Measurements from ENCODE around the gene VIT. TPM values are rescaled to one million over a fixed set of nuclear protein-coding genes. Genes with fewer than 3 reads are reported as not detected.

Gene VIT
- total RNA-seq, 5 donors from 2014 or later (not counting 1 experiment from before 2014, with no cell fraction given): 0.14 TPM; not detected in 4

GRCh38 chr2:36780231-36780839, 83.8 kb downstream of the VIT start:
- H3K4me3 Mint-ChIP-seq: no peak overlapping the region
- POLR2A ChIA-PET: no interaction called here
- CTCF ChIA-PET: interaction anchor here (0.6 to 2.2 kb wide), 9 partner anchors 9 to 809 kb away, joined by 3 to 11 read pairs (median 5); no protein-coding TSS in a partner anchor
- ATAC-seq (replicated peaks in 1 of 4) (peak in 2 of 4 experiments; percentile 37 to 42), DNase-seq (peak in 2 of 35 experiments; percentile 16 to 65)
- H3K4me1 Mint-ChIP-seq: peaks cover 0 to 4% (median 0%) of the 10 kb centered on the region in 3 donors
- no peaks in the 10 kb centered on the region for H3K9me3 ChIP-seq
- peaks cover 3 to 12% of the 10 kb centered on the region in 2 donors for H3K27me3 Mint-ChIP-seq
- H3K4me1 ChIP-seq (ENCODE audit: control insufficient read depth in 1 of 2, extremely low read depth in 1 of 2, insufficient read depth in 2 of 2, low read length in 2 of 2): no peaks in the 10 kb centered on the region
- 0% methylated on average over 2 of the region's 4 CpGs for WGBS (ENCODE audit: insufficient coverage)
- no peaks in the 10 kb centered on the region for H3K36me3 Mint-ChIP-seq
- H3K27ac ChIP-seq (ENCODE audit: low read length): no peak overlapping the region
- H3K27me3 ChIP-seq (replicated peaks in 1 of 2; ENCODE audit: control insufficient read depth in 2 of 2, extremely low read depth in 1 of 2, insufficient read depth in 2 of 2, low read length in 1 of 2): no peaks in the 10 kb centered on the region
- no peak overlapping the region for H3K27ac Mint-ChIP-seq
- no peaks in the 10 kb centered on the region for H3K9me3 Mint-ChIP-seq
- H3K36me3 ChIP-seq (ENCODE audit: control insufficient read depth in 2 of 2, extremely low read depth in 1 of 2, insufficient read depth in 1 of 2, low read length in 1 of 2): no peaks in the 10 kb centered on the region
- H3K4me3 ChIP-seq (ENCODE audit: control insufficient read depth in 1 of 2, extremely low read depth in 1 of 2, low read length in 1 of 2): no peak overlapping the region

DNA sequence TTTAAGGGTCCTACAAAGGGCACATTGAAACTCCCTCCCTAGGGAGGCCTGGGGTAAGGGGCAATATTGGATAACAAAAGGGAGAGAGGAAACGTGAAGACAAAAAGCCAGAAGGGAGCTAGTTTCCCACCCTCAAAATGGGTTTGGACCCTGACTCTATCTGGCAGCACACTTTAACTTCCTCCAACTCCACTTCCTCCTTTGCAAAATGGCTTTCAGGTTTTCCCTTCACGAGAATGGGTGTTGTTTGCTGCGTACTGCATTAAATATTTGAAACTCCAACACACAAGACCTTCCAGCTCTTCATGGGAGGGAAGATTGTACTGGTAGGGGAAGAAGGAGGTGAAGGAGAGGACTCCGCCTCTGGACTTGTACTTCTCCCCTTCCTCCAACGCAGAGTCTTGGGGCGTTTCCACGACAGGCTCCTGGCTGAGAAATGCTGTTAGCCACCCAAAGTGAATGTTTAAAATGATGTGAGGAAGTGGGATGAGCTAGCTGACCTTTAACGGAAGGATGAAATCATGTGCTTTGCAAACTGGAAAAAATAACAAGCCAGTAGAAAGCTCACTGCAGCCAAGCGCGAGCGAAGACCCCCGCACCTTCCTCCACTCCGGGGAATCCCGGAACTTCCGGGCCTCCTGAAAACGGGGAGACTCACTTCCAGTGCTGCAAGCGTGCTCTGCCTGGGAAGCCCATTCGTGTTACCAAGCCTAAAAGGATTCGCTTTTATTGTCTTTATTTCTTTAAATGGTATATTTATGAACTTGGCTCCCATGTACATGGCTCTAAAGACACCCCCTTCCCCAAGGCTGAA, 85.6 kb downstream of the VIT start:
- H3K4me3 Mint-ChIP-seq: no peak overlapping the region
- DNase-seq: no peak
- ChIA-PET POLR2A (no interaction called here), CTCF (interaction anchor here (0.8 to 2.2 kb wide), 4 partner anchors 9 to 14 kb away, joined by 3 to 11 read pairs (median 5); no protein-coding TSS in a partner anchor)
- Histone ChIP-seq H3K27me3 (replicated peaks in 1 of 2; ENCODE audit: control insufficient read depth in 2 of 2, extremely low read depth in 1 of 2, insufficient read depth in 2 of 2, low read length in 1 of 2) (no peaks in the 10 kb centered on the region), H3K4me3 (ENCODE audit: control insufficient read depth in 1 of 2, extremely low read depth in 1 of 2, low read length in 1 of 2) (no peak overlapping the region), H3K36me3 (ENCODE audit: control insufficient read depth in 2 of 2, extremely low read depth in 1 of 2, insufficient read depth in 1 of 2, low read length in 1 of 2) (no peaks in the 10 kb centered on the region), H3K27ac (ENCODE audit: low read length) (no peak overlapping the region), H3K4me1 (ENCODE audit: control insufficient read depth in 1 of 2, extremely low read depth in 1 of 2, insufficient read depth in 2 of 2, low read length in 2 of 2) (no peaks in the 10 kb centered on the region), H3K9me3 (no peaks in the 10 kb centered on the region)
- no peaks in the 10 kb centered on the region for H3K36me3 Mint-ChIP-seq
- H3K4me1 Mint-ChIP-seq: peaks cover 0 to 4% (median 0%) of the 10 kb centered on the region in 3 donors
- no peak for ATAC-seq (replicated peaks in 1 of 4)
- H3K9me3 Mint-ChIP-seq: no peaks in the 10 kb centered on the region
- 88% methylated on average over 8 of the region's 19 CpGs for WGBS (ENCODE audit: insufficient coverage)
- H3K27me3 Mint-ChIP-seq: peaks cover 6 to 12% of the 10 kb centered on the region in 2 donors
- H3K27ac Mint-ChIP-seq: no peak overlapping the region

DNA sequence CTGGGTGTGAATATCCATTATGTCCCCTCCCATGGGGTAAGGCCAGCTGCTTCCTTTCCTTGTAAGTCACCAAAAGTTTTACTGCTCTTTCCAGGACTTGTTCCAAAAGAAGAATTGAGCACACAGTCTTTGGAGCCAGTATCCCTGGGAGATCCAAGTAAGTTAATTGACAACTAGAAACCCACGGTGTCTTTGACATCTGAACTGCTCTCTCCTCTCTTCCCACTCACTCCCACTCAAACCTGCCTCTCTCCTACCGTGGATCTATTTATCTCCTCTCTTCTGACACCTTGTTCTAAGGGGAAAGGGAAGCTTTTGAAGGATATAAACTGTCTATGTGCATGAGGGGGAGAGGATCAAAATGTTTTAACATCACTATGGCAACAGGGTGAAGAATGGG, 86.7 kb downstream of the VIT start:
- Mint-ChIP-seq H3K36me3 (no peaks in the 10 kb centered on the region), H3K27me3 (peaks cover 7 to 12% of the 10 kb centered on the region in 2 donors), H3K27ac (no peak overlapping the region), H3K4me3 (no peak overlapping the region), H3K9me3 (no peaks in the 10 kb centered on the region), H3K4me1 (peaks cover 0 to 4% (median 0%) of the 10 kb centered on the region in 3 donors)
- ChIA-PET CTCF (interaction anchor here in 1 of 2 donors (1.0 kb wide), 1 partner anchor 323 kb away, joined by 3 read pairs; no protein-coding TSS in a partner anchor), POLR2A (no interaction called here)
- ATAC-seq (replicated peaks in 1 of 4): no peak
- H3K4me3 ChIP-seq (ENCODE audit: control insufficient read depth in 1 of 2, extremely low read depth in 1 of 2, low read length in 1 of 2): no peak overlapping the region
- no peak overlapping the region for H3K27ac ChIP-seq (ENCODE audit: low read length)
- WGBS (ENCODE audit: insufficient coverage): no CpG with 5 or more reads among the region's 2 CpGs
- no peaks in the 10 kb centered on the region for H3K9me3 ChIP-seq
- DNase-seq: no peak
- H3K27me3 ChIP-seq (replicated peaks in 1 of 2; ENCODE audit: control insufficient read depth in 2 of 2, extremely low read depth in 1 of 2, insufficient read depth in 2 of 2, low read length in 1 of 2): no peaks in the 10 kb centered on the region
- H3K4me1 ChIP-seq (ENCODE audit: control insufficient read depth in 1 of 2, extremely low read depth in 1 of 2, insufficient read depth in 2 of 2, low read length in 2 of 2): no peaks in the 10 kb centered on the region
- H3K36me3 ChIP-seq (ENCODE audit: control insufficient read depth in 2 of 2, extremely low read depth in 1 of 2, insufficient read depth in 1 of 2, low read length in 1 of 2): no peaks in the 10 kb centered on the region

DNA sequence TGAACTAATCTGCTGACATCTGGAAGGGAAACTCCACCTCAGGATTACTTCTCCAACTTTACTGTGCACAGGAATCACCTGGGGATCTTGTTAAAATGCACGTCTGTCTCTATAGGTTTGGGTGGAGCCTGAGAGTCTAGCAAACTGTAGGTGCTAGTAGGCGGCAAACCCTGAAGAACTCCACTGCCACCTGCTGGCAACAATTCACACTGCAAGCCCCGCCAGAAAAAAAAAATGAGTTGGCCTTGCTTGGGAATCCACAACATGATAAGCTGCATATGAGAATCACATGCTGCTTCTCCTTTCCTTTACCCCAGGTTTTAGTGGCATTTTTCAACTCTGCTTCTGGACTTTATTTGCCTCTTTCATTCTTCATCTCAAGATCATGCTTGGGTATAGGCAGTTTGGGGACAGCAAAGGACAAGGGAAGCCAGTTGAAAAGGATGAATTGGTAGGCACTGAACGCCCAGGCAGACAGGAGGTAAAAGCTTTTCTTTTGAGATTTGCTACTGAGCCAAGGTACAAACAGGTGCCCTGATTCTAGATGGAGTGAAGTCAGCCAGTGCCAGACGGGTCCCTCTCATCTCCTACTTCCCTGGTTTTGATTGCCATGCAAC, 88.8 kb downstream of the VIT start:
- H3K27ac ChIP-seq (ENCODE audit: low read length): no peak overlapping the region
- Mint-ChIP-seq H3K4me3 (no peak overlapping the region), H3K27ac (no peak overlapping the region), H3K9me3 (no peaks in the 10 kb centered on the region), H3K27me3 (peaks cover 13 to 16% of the 10 kb centered on the region in 2 donors), H3K36me3 (no peaks in the 10 kb centered on the region), H3K4me1 (peaks cover 0 to 4% (median 0%) of the 10 kb centered on the region in 3 donors)
- WGBS (ENCODE audit: insufficient coverage): 100% methylated on average over 1 of the region's 5 CpGs
- no peaks in the 10 kb centered on the region for H3K36me3 ChIP-seq (ENCODE audit: control insufficient read depth in 2 of 2, extremely low read depth in 1 of 2, insufficient read depth in 1 of 2, low read length in 1 of 2)
- POLR2A ChIA-PET: interaction anchor here in 1 of 2 donors (1.1 kb wide), 1 partner anchor 10 kb away, joined by 3 read pairs; no protein-coding TSS in a partner anchor
- H3K4me3 ChIP-seq (ENCODE audit: control insufficient read depth in 1 of 2, extremely low read depth in 1 of 2, low read length in 1 of 2): no peak overlapping the region
- no peaks in the 10 kb centered on the region for H3K9me3 ChIP-seq
- peaks cover 0 to 9% of the 10 kb centered on the region in 2 experiments for H3K4me1 ChIP-seq (ENCODE audit: control insufficient read depth in 1 of 2, extremely low read depth in 1 of 2, insufficient read depth in 2 of 2, low read length in 2 of 2)
- no peaks in the 10 kb centered on the region for H3K27me3 ChIP-seq (replicated peaks in 1 of 2; ENCODE audit: control insufficient read depth in 2 of 2, extremely low read depth in 1 of 2, insufficient read depth in 2 of 2, low read length in 1 of 2)
- CTCF ChIA-PET: interaction anchor here (0.5 to 2.9 kb wide), 11 partner anchors 9 to 432 kb away, joined by 3 to 19 read pairs (median 4); no protein-coding TSS in a partner anchor
- DNase-seq (peak; percentile 7 to 79 (median 46)), ATAC-seq (replicated peaks in 1 of 4) (peak; percentile 65 to 82 (median 78))

- Histone ChIP-seq H3K27ac (ENCODE audit: low read length) (no peak overlapping the region), H3K9me3 (no peaks in the 10 kb centered on the region), H3K36me3 (ENCODE audit: control insufficient read depth in 2 of 2, extremely low read depth in 1 of 2, insufficient read depth in 1 of 2, low read length in 1 of 2) (no peaks in the 10 kb centered on the region), H3K27me3 (replicated peaks in 1 of 2; ENCODE audit: control insufficient read depth in 2 of 2, extremely low read depth in 1 of 2, insufficient read depth in 2 of 2, low read length in 1 of 2) (no peaks in the 10 kb centered on the region), H3K4me1 (ENCODE audit: control insufficient read depth in 1 of 2, extremely low read depth in 1 of 2, insufficient read depth in 2 of 2, low read length in 2 of 2) (peaks cover 0 to 20% of the 10 kb centered on the region in 2 experiments), H3K4me3 (ENCODE audit: control insufficient read depth in 1 of 2, extremely low read depth in 1 of 2, low read length in 1 of 2) (no peak overlapping the region)
- ChIA-PET CTCF (interaction anchor here in 1 of 2 donors (0.9 to 1.0 kb wide), 2 partner anchors 10 to 14 kb away, joined by 4 read pairs; no protein-coding TSS in a partner anchor), POLR2A (no interaction called here)
- no peaks in the 10 kb centered on the region for H3K9me3 Mint-ChIP-seq
- no peaks in the 10 kb centered on the region for H3K36me3 Mint-ChIP-seq
- DNase-seq (no peak), ATAC-seq (replicated peaks in 1 of 4) (no peak)
- WGBS (ENCODE audit: insufficient coverage): no CpG with 5 or more reads among the region's 11 CpGs
- H3K4me1 Mint-ChIP-seq: peaks cover 0 to 4% (median 2%) of the 10 kb centered on the region in 3 donors
- H3K27ac Mint-ChIP-seq: no peak overlapping the region
- peaks cover 3 to 12% of the 10 kb centered on the region in 2 donors for H3K27me3 Mint-ChIP-seq
- no peak overlapping the region for H3K4me3 Mint-ChIP-seq
Observed at GRCh38 chr2:36789181-36789804, 92.8 kb downstream of the VIT start.

- H3K4me3 Mint-ChIP-seq: no peak overlapping the region
- CTCF ChIA-PET: interaction anchor here (0.8 to 1.7 kb wide), 4 partner anchors 11 to 14 kb away, joined by 3 to 4 read pairs (median 3); no protein-coding TSS in a partner anchor
- H3K27ac Mint-ChIP-seq: no peak overlapping the region
- no peaks in the 10 kb centered on the region for H3K36me3 ChIP-seq (ENCODE audit: control insufficient read depth in 2 of 2, extremely low read depth in 1 of 2, insufficient read depth in 1 of 2, low read length in 1 of 2)
- H3K4me3 ChIP-seq (ENCODE audit: control insufficient read depth in 1 of 2, extremely low read depth in 1 of 2, low read length in 1 of 2): no peak overlapping the region
- peaks cover 0 to 5% (median 0%) of the 10 kb centered on the region in 3 donors for H3K4me1 Mint-ChIP-seq
- POLR2A ChIA-PET: no interaction called here
- no peaks in the 10 kb centered on the region for H3K9me3 ChIP-seq
- H3K9me3 Mint-ChIP-seq: no peaks in the 10 kb centered on the region
- no peaks in the 10 kb centered on the region for H3K27me3 ChIP-seq (replicated peaks in 1 of 2; ENCODE audit: control insufficient read depth in 2 of 2, extremely low read depth in 1 of 2, insufficient read depth in 2 of 2, low read length in 1 of 2)
- H3K27ac ChIP-seq (ENCODE audit: low read length): no peak overlapping the region
- no peaks in the 10 kb centered on the region for H3K36me3 Mint-ChIP-seq
- no CpG with 5 or more reads among the region's 2 CpGs for WGBS (ENCODE audit: insufficient coverage)
- H3K4me1 ChIP-seq (ENCODE audit: control insufficient read depth in 1 of 2, extremely low read depth in 1 of 2, insufficient read depth in 2 of 2, low read length in 2 of 2): peaks cover 0 to 29% of the 10 kb centered on the region in 2 experiments
- no peak for ATAC-seq (replicated peaks in 1 of 4)
- no peak for DNase-seq
- peaks cover 13 to 17% of the 10 kb centered on the region in 2 donors for H3K27me3 Mint-ChIP-seq
Observed at GRCh38 chr2:36792951-36793350, 96.4 kb downstream of the VIT start.
